Measurements from ENCODE around the gene MAPKAPK5. TPM values are rescaled to one million over a fixed set of nuclear protein-coding genes. Genes with fewer than 3 reads are reported as not detected.
A peak's percentile ranks its signal among the peaks of the same experiment; 100 is the strongest.

Gene MAPKAPK5
- total RNA-seq, 1 donor from 2014 or later = 39.4 TPM

DNA sequence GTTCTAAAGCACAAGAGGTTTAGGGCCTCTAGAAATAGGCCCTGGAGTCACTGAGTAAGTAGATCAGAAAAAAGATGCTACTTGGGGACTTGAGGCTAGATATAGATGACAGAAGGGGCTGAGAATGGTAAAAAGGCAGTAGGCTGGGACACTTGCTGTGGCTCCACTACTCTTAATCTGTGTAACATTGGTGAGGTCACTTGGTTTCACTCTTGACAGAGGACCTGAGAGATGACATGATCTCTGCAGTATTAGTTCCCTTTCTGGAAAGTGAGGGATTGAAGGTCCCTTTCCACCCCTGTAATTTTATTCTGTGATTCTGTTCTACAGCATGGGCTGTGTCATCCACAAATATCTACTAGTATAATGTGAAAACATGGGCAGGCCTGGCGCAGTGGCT is 39.7 kb downstream of the MAPKAPK5 start:
- no peak for DNase-seq
- TF ChIP-seq CTCF (IDR thresholded peaks at IDR 0.05) = no peak
- H3K36me3 ChIP-seq = peaks cover 97% of the 10 kb centered on the region

GRCh38 chr12:111886662-111887545 is 44.9 kb downstream of the MAPKAPK5 start:
- H3K27me3 ChIP-seq (ENCODE audit: low read depth) = no peaks in the 10 kb centered on the region
- intact Hi-C loops (cut with DNase I) = no loop called here
- DNase-seq (no peak), ATAC-seq (peak in 1 of 2 donors; percentile 28)
- no peaks in the 10 kb centered on the region for H3K9me3 ChIP-seq
- no peak for TF ChIP-seq CTCF (IDR thresholded peaks at IDR 0.05)
- peaks cover 98% of the 10 kb centered on the region for H3K36me3 ChIP-seq
- no peaks in the 10 kb centered on the region for H3K4me1 ChIP-seq
- H3K4me3 ChIP-seq = no peak overlapping the region
- no peak overlapping the region for H3K27ac ChIP-seq

More for the DNA sequence above, 39.7 kb downstream of the MAPKAPK5 start:
- H3K27ac ChIP-seq = no peak overlapping the region
- H3K4me3 ChIP-seq = no peak overlapping the region
- H3K4me1 ChIP-seq = no peaks in the 10 kb centered on the region
- H3K9me3 ChIP-seq = no peaks in the 10 kb centered on the region
- H3K27me3 ChIP-seq (ENCODE audit: low read depth) = no peaks in the 10 kb centered on the region
- intact Hi-C loops (cut with DNase I) = no loop called here
- no peak for ATAC-seq

DNA sequence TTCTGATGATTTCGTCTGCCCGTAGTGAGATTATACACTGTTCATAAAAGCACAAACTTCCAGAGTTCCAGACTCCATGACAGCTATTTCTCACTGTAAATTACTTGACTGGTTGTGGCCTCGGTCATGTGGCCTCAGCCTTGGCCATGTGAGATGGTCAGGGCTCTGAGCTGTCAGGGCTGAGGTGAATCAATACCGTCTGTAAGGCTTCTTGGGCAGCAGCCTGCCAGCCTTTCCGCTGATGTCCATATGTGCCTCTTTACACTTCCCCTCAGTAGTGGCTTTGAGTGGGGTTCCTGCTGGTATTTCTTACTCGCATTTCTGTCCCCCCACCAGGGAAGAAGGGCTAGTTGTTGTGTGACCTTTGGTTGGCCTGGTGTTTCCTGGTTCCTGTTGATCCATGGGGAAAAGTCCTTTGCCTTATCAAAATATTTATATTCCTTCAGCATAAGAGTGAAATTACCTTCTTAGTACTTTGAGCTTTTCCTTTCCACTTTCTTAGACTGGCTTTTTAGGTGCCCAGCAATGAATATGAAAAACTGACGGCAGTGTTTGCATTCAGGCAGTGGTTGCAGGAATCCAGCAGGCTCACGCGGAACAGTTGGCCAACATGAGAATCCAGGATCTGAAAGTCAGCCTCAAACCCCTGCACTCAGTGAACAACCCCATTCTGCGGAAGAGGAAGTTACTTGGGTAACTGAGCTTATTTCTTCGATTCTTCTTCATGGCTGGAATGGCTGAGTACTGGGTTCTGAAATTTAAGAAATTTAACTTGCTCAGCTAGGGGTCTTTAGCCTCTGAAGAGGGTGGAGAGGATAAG is 46.1 kb downstream of the MAPKAPK5 start:
- peaks cover 98% of the 10 kb centered on the region for H3K36me3 ChIP-seq

DNA sequence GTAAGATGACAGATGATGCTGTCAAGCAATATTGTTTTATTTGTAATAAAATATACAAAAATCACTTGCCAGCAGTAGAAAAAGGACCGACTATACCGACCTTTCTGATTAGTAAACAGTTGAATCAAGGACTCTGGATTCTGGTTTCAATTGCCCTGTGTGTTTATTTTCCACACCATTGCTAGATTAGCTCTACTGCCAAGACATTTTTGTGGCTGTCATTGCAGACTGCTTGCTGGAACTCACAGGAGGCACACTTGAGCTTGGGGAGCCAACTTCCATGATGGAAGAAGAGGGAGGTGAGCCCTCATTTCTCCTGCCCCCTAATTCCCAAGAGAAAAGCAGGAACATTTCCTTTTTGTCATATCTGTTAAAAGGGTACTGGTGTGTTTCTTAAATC is 51.3 kb downstream of the MAPKAPK5 start:
- H3K36me3 ChIP-seq = peaks cover 92% of the 10 kb centered on the region
- DNase-seq (no peak), ATAC-seq (no peak)
- no peaks in the 10 kb centered on the region for H3K4me1 ChIP-seq
- TF ChIP-seq CTCF (IDR thresholded peaks at IDR 0.05) = no peak
- no peaks in the 10 kb centered on the region for H3K9me3 ChIP-seq
- H3K27ac ChIP-seq = no peak overlapping the region
- intact Hi-C loops (cut with DNase I) = no loop called here
- no peaks in the 10 kb centered on the region for H3K27me3 ChIP-seq (ENCODE audit: low read depth)
- H3K4me3 ChIP-seq = no peak overlapping the region

More for the DNA sequence above, 46.1 kb downstream of the MAPKAPK5 start:
- H3K9me3 ChIP-seq = no peaks in the 10 kb centered on the region
- no peaks in the 10 kb centered on the region for H3K4me1 ChIP-seq
- ATAC-seq (peak; percentile 60 to 68), DNase-seq (peak; percentile 51)
- no peak overlapping the region for H3K4me3 ChIP-seq
- intact Hi-C loops (cut with DNase I) = no loop called here
- H3K27ac ChIP-seq = peak overlapping the region; percentile 33
- no peak for TF ChIP-seq CTCF (IDR thresholded peaks at IDR 0.05)
- no peaks in the 10 kb centered on the region for H3K27me3 ChIP-seq (ENCODE audit: low read depth)

DNA sequence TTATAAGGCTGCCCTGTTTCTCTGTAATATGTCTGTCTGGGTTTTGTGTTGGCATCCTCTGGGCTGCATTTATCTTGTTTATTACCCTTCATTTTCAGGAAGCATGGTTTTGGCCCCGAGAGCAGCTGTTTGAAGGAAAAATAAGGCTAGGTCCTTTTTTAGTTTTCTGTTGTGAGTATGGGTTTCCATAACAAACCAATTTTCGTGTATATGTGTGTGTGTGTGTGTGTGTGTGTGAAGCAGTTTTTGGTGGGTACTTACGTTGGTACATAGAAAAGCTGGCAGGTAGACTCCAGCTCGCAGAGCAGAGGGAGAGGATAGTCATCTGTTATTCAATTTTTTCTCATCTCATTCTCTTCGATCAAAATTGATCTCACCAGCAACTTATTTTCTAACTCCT is 52.5 kb downstream of the MAPKAPK5 start:
- peaks cover 82% of the 10 kb centered on the region for H3K36me3 ChIP-seq
- H3K4me3 ChIP-seq = no peak overlapping the region
- no peaks in the 10 kb centered on the region for H3K4me1 ChIP-seq
- ATAC-seq (no peak), DNase-seq (no peak)
- H3K27ac ChIP-seq = no peak overlapping the region
- H3K27me3 ChIP-seq (ENCODE audit: low read depth) = no peaks in the 10 kb centered on the region
- no peaks in the 10 kb centered on the region for H3K9me3 ChIP-seq
- intact Hi-C loops (cut with DNase I) = no loop called here
- TF ChIP-seq CTCF (IDR thresholded peaks at IDR 0.05) = no peak
